Embryonic facial prominence (tissue), 1 donor: ENCODE results near the gene PXMP4.
"Not testable (repeated sequence)": the region's sequence is repeated elsewhere in the genome, so short reads cannot be mapped to it uniquely, and the experiment has no call there.

ENCODE experiments used
- DNase-seq: peaks from one replicate; pipeline ENCODE4 v3.0.0-alpha.2; 2016; ENCODE audit errors: extremely low spot score

PXMP4 gene

GRCh38 chr20:33719989-33720709, at the start of gene PXMP4:
TSS of gene PXMP4 (minus strand) at chr20:33720310. CDS start at chr20:33720207, 103 bp downstream.
- peak; percentile 95 for DNase-seq

GRCh38 chr20:33769043-33769442, 48.9 kb upstream of the PXMP4 start:
- DNase-seq, result no peak

- DNase-seq, result no peak
These were observed 47.6 kb upstream of the PXMP4 start for GRCh38 chr20:33767777-33768138.

- DNase-seq, result no peak
These were observed 46.6 kb upstream of the PXMP4 start for GRCh38 chr20:33766686-33767085.

- DNase-seq, result no peak
These were observed 45.5 kb upstream of the PXMP4 start for GRCh38 chr20:33765592-33765991.

- DNase-seq, result no peak
These were observed 45.0 kb upstream of the PXMP4 start for GRCh38 chr20:33765099-33765498.

- DNase-seq, result no peak
These were observed 41.7 kb upstream of the PXMP4 start for GRCh38 chr20:33761698-33762250.

GRCh38 chr20:33757458-33757857, 37.3 kb upstream of the PXMP4 start:
- DNase-seq, result no peak

- DNase-seq, result no peak
These were observed 36.9 kb upstream of the PXMP4 start for GRCh38 chr20:33757046-33757445.

- not testable (repeated sequence) for DNase-seq
These were observed 35.9 kb upstream of the PXMP4 start for GRCh38 chr20:33755936-33756490.

- DNase-seq, result no peak
These were observed 33.7 kb upstream of the PXMP4 start for GRCh38 chr20:33753763-33754162.

GRCh38 chr20:33753143-33753542, 33.0 kb upstream of the PXMP4 start:
- no peak for DNase-seq

GRCh38 chr20:33751775-33752174, 31.7 kb upstream of the PXMP4 start:
- no peak for DNase-seq

- DNase-seq, result no peak
These were observed 26.4 kb upstream of the PXMP4 start for GRCh38 chr20:33746325-33746998.

- no peak for DNase-seq
These were observed 24.8 kb upstream of the PXMP4 start for GRCh38 chr20:33744773-33745385.

- no peak for DNase-seq
These were observed 24.1 kb upstream of the PXMP4 start for GRCh38 chr20:33744181-33744580.

- DNase-seq, result no peak
These were observed 20.1 kb upstream of the PXMP4 start for GRCh38 chr20:33740189-33740588.

GRCh38 chr20:33739493-33739892, 19.4 kb upstream of the PXMP4 start:
- no peak for DNase-seq

GRCh38 chr20:33736962-33737361, 16.9 kb upstream of the PXMP4 start:
- DNase-seq, result no peak

GRCh38 chr20:33733654-33734576, 13.8 kb upstream of the PXMP4 start:
- no peak for DNase-seq
